ENCODE data around the gene OR10A4. TPM values are rescaled to one million over a fixed set of nuclear protein-coding genes. Genes with fewer than 3 reads are reported as not detected.

OR10A4 gene
- total and polyA plus RNA-seq, 2 donors (not counting 3 experiments of a cell fraction or from before 2014, with no cell fraction given): not detected

DNA sequence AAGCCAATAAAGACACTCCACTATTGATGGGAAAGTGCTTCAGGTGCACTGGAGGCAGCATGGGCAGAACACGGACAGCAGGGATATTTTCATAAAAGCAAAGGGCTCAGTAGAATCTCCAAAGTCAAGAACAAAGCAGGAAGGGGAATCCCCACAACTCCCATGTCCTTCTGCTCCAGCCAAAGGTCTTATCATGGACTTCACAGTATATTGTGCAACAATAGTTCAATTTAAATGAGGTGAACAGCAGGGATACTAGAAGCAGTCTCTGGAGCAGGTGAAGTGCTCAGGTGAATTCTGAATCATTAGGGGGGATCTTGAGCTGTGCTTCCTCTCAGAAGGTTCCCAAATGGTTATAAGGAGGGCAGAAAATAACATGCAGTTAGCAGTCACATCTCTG is 22.5 kb downstream of the OR10A4 start:
- Histone ChIP-seq H3K27me3 (ENCODE audit: control insufficient read depth in 2 of 2, insufficient read depth in 2 of 2, low read length in 2 of 2) (no peaks in the 10 kb centered on the region), H3K4me3 (replicated peaks in 1 of 3; ENCODE audit: insufficient read depth in 1 of 3, low read depth in 1 of 3, low read length in 3 of 3) (no peak overlapping the region), H2AFZ (ENCODE audit: low read depth, low read length) (no peak overlapping the region), H3K4me2 (ENCODE audit: insufficient read depth, low read length) (no peak overlapping the region), H4K20me1 (replicated peaks; ENCODE audit: control insufficient read depth, extremely low read depth, insufficient read depth, low read length) (no peaks in the 10 kb centered on the region), H3K4me1 (ENCODE audit: control insufficient read depth, extremely low read depth, insufficient read depth, low read length) (no peaks in the 10 kb centered on the region), H3K9ac (replicated peaks; ENCODE audit: extremely low read depth, insufficient read depth, low read length) (no peak overlapping the region), H3K9me1 (replicated peaks; ENCODE audit: control insufficient read depth, extremely low read depth, insufficient read depth, low read length) (no peaks in the 10 kb centered on the region), H3K9me3 (replicated peaks; ENCODE audit: control insufficient read depth, insufficient read depth, low read length) (no peaks in the 10 kb centered on the region), H3K79me2 (ENCODE audit: control insufficient read depth, insufficient read depth, low read length) (no peaks in the 10 kb centered on the region), H3K36me3 (ENCODE audit: control insufficient read depth in 2 of 2, extremely low read depth in 1 of 2, insufficient read depth in 2 of 2, low read length in 2 of 2) (no peaks in the 10 kb centered on the region), H3K27ac (ENCODE audit: insufficient read depth, low read depth, low read length) (no peak overlapping the region)
- no peak for TF ChIP-seq EZH2 (IDR thresholded peaks at IDR 0.05; ENCODE audit: borderline replicate concordance, low read depth, low read length, severe bottlenecking)
- TF ChIP-seq POLR2A (IDR thresholded peaks at IDR 0.05; ENCODE audit: low read depth, low read length): no peak
- TF ChIP-seq GATA2 (IDR thresholded peaks at IDR 0.05; ENCODE audit: insufficient read depth, insufficient read length, low read depth, low read length): no peak
- no peak for TF ChIP-seq MYC (IDR thresholded peaks at IDR 0.05; ENCODE audit: low read depth, low read length)
- no peak for TF ChIP-seq POLR2AphosphoS5 (IDR thresholded peaks at IDR 0.05; ENCODE audit: insufficient read depth, low read depth, low read length)
- TF ChIP-seq, protein P1, sequence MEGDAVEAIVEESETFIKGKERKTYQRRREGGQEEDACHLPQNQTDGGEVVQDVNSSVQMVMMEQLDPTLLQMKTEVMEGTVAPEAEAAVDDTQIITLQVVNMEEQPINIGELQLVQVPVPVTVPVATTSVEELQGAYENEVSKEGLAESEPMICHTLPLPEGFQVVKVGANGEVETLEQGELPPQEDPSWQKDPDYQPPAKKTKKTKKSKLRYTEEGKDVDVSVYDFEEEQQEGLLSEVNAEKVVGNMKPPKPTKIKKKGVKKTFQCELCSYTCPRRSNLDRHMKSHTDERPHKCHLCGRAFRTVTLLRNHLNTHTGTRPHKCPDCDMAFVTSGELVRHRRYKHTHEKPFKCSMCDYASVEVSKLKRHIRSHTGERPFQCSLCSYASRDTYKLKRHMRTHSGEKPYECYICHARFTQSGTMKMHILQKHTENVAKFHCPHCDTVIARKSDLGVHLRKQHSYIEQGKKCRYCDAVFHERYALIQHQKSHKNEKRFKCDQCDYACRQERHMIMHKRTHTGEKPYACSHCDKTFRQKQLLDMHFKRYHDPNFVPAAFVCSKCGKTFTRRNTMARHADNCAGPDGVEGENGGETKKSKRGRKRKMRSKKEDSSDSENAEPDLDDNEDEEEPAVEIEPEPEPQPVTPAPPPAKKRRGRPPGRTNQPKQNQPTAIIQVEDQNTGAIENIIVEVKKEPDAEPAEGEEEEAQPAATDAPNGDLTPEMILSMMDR (IDR thresholded peaks at IDR 0.05; ENCODE audit: extremely low read depth in 1 of 2, insufficient read depth in 1 of 2, low read depth in 1 of 2, low read length in 2 of 2): no peak
- TF ChIP-seq, protein P2, sequence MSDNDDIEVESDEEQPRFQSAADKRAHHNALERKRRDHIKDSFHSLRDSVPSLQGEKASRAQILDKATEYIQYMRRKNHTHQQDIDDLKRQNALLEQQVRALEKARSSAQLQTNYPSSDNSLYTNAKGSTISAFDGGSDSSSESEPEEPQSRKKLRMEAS (IDR thresholded peaks at IDR 0.05; ENCODE audit: insufficient read depth, insufficient read length): no peak
- no peak for TF ChIP-seq JUN (IDR thresholded peaks at IDR 0.05; ENCODE audit: borderline replicate concordance, insufficient read depth, insufficient read length, low read depth)
- TF ChIP-seq FOS (IDR thresholded peaks at IDR 0.05; ENCODE audit: borderline replicate concordance, insufficient read depth, low read length): no peak
- dilution Hi-C loops (cut with MboI; ENCODE audit: extremely low pct_ligation_motif_present, low sequenced_read_pairs): no loop called here
- DNase-seq (ENCODE audit: low read depth, low spot score) (no peak), FAIRE-seq (no peak)
- POLR2A ChIA-PET: no interaction called here
- intact Hi-C loops (cut with micrococcal nuclease): no loop called here
- no TSS peak for BruUV-seq (replicated peaks)
- CTCF ChIA-PET: interaction anchor here (1.4 to 1.8 kb wide), 2 partner anchors 27 to 380 kb away, joined by 4 to 6 read pairs; partner anchors contain the start of gene ZNF215
